Measurements from ENCODE around the gene DNAJC27.

DNAJC27 gene

GRCh38 chr2:24957976-24958375 is 13.8 kb downstream of the DNAJC27 start:
- Histone ChIP-seq H2AFZ (ENCODE audit: low read depth, low read length) (no peak overlapping the region), H3K27ac (ENCODE audit: low read length) (no peak overlapping the region), H4K20me1 (ENCODE audit: insufficient read depth, low read length) (no peaks in the 10 kb centered on the region), H3K4me3 (ENCODE audit: low read length) (no peak overlapping the region), H3K9me3 (ENCODE audit: insufficient read depth, low read length) (0 out of 2 replicates have a peak, but pooled peaks cover 3% of the 10 kb centered on the region), H3K9ac (ENCODE audit: low read length) (no peak overlapping the region), H3K4me1 (ENCODE audit: low read length) (peaks cover 28% of the 10 kb centered on the region), H3K27me3 (ENCODE audit: low read depth, low read length) (no peaks in the 10 kb centered on the region), H3K79me2 (ENCODE audit: low read length) (no peaks in the 10 kb centered on the region), H3K36me3 (replicated peaks; ENCODE audit: low read depth, low read length) (peaks cover 54% of the 10 kb centered on the region), H3K4me2 (ENCODE audit: low read length) (no peak overlapping the region)
- TF ChIP-seq, protein P1, sequence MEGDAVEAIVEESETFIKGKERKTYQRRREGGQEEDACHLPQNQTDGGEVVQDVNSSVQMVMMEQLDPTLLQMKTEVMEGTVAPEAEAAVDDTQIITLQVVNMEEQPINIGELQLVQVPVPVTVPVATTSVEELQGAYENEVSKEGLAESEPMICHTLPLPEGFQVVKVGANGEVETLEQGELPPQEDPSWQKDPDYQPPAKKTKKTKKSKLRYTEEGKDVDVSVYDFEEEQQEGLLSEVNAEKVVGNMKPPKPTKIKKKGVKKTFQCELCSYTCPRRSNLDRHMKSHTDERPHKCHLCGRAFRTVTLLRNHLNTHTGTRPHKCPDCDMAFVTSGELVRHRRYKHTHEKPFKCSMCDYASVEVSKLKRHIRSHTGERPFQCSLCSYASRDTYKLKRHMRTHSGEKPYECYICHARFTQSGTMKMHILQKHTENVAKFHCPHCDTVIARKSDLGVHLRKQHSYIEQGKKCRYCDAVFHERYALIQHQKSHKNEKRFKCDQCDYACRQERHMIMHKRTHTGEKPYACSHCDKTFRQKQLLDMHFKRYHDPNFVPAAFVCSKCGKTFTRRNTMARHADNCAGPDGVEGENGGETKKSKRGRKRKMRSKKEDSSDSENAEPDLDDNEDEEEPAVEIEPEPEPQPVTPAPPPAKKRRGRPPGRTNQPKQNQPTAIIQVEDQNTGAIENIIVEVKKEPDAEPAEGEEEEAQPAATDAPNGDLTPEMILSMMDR (IDR thresholded peaks at IDR 0.05; ENCODE audit: low read depth, low read length) = no peak
- no peak for TF ChIP-seq EZH2phosphoT487 (IDR thresholded peaks at IDR 0.05; ENCODE audit: low read depth)

- H3K4me2 ChIP-seq (ENCODE audit: low read length) = no peak overlapping the region
- no peaks in the 10 kb centered on the region for H4K20me1 ChIP-seq (ENCODE audit: insufficient read depth, low read length)
- H3K9me3 ChIP-seq (ENCODE audit: insufficient read depth, low read length) = 0 out of 2 replicates have a peak, but pooled peaks cover 3% of the 10 kb centered on the region
- H3K27me3 ChIP-seq (ENCODE audit: low read depth, low read length) = no peaks in the 10 kb centered on the region
- no peak overlapping the region for H2AFZ ChIP-seq (ENCODE audit: low read depth, low read length)
- no peaks in the 10 kb centered on the region for H3K79me2 ChIP-seq (ENCODE audit: low read length)
- H3K4me3 ChIP-seq (ENCODE audit: low read length) = no peak overlapping the region
- H3K9ac ChIP-seq (ENCODE audit: low read length) = no peak overlapping the region
- no peak for TF ChIP-seq EZH2phosphoT487 (IDR thresholded peaks at IDR 0.05; ENCODE audit: low read depth)
- TF ChIP-seq, protein P1 (IDR thresholded peaks at IDR 0.05; ENCODE audit: low read depth, low read length) = no peak
- no peak overlapping the region for H3K27ac ChIP-seq (ENCODE audit: low read length)
- H3K36me3 ChIP-seq (replicated peaks; ENCODE audit: low read depth, low read length) = peaks cover 50% of the 10 kb centered on the region
- H3K4me1 ChIP-seq (ENCODE audit: low read length) = peaks cover 22% of the 10 kb centered on the region
These were observed 14.5 kb downstream of the DNAJC27 start for GRCh38 chr2:24957221-24957620.

- H2AFZ ChIP-seq (ENCODE audit: low read depth, low read length) = no peak overlapping the region
- no peak for TF ChIP-seq EZH2phosphoT487 (IDR thresholded peaks at IDR 0.05; ENCODE audit: low read depth)
- TF ChIP-seq, protein P1 (IDR thresholded peaks at IDR 0.05; ENCODE audit: low read depth, low read length) = no peak
- no peak overlapping the region for H3K4me3 ChIP-seq (ENCODE audit: low read length)
- H3K27ac ChIP-seq (ENCODE audit: low read length) = no peak overlapping the region
- H3K4me1 ChIP-seq (ENCODE audit: low read length) = peaks cover 22% of the 10 kb centered on the region
- H3K27me3 ChIP-seq (ENCODE audit: low read depth, low read length) = no peaks in the 10 kb centered on the region
- H3K79me2 ChIP-seq (ENCODE audit: low read length) = no peaks in the 10 kb centered on the region
- H3K9me3 ChIP-seq (ENCODE audit: insufficient read depth, low read length) = 0 out of 2 replicates have a peak, but pooled peaks cover 3% of the 10 kb centered on the region
- peaks cover 49% of the 10 kb centered on the region for H3K36me3 ChIP-seq (replicated peaks; ENCODE audit: low read depth, low read length)
- peak overlapping the region; percentile 70 for H3K4me2 ChIP-seq (ENCODE audit: low read length)
- no peak overlapping the region for H3K9ac ChIP-seq (ENCODE audit: low read length)
- H4K20me1 ChIP-seq (ENCODE audit: insufficient read depth, low read length) = no peaks in the 10 kb centered on the region
These were observed 15.8 kb downstream of the DNAJC27 start for GRCh38 chr2:24955921-24956320.

GRCh38 chr2:24955232-24955631 is 16.5 kb downstream of the DNAJC27 start:
- TF ChIP-seq EZH2phosphoT487 (IDR thresholded peaks at IDR 0.05; ENCODE audit: low read depth) = no peak
- TF ChIP-seq, protein P1 (IDR thresholded peaks at IDR 0.05; ENCODE audit: low read depth, low read length) = no peak
- Histone ChIP-seq H3K4me1 (ENCODE audit: low read length) (peaks cover 22% of the 10 kb centered on the region), H3K27ac (ENCODE audit: low read length) (peak overlapping the region; percentile 36), H2AFZ (ENCODE audit: low read depth, low read length) (no peak overlapping the region), H3K4me3 (ENCODE audit: low read length) (peak overlapping the region; percentile 41), H3K4me2 (ENCODE audit: low read length) (peak overlapping the region; percentile 70), H4K20me1 (ENCODE audit: insufficient read depth, low read length) (no peaks in the 10 kb centered on the region), H3K9me3 (ENCODE audit: insufficient read depth, low read length) (0 out of 2 replicates have a peak, but pooled peaks cover 3% of the 10 kb centered on the region), H3K36me3 (replicated peaks; ENCODE audit: low read depth, low read length) (peaks cover 49% of the 10 kb centered on the region), H3K79me2 (ENCODE audit: low read length) (no peaks in the 10 kb centered on the region), H3K27me3 (ENCODE audit: low read depth, low read length) (no peaks in the 10 kb centered on the region), H3K9ac (ENCODE audit: low read length) (no peak overlapping the region)
